A172 (cell line): ENCODE results near the gene REXO1. TPM values are rescaled to one million over a fixed set of nuclear protein-coding genes. Genes with fewer than 3 reads are reported as not detected.

Experiments used
- DNase-seq: peaks from one replicate; pipeline ENCODE4 v3.0.0-alpha.2; 2015; ENCODE audit warnings: low spot score
- total RNA-seq: library from RNA; depleted of rRNA; stranded (reverse); fragments of >200 nt; shearing (Covaris generic); gene quantifications from 2 replicates; pipeline ENCODE4 v1.2.3, GENCODE V29; 2014

REXO1 gene
- total RNA-seq, 1 experiment from 2014 or later = 30.4 TPM

DNA sequence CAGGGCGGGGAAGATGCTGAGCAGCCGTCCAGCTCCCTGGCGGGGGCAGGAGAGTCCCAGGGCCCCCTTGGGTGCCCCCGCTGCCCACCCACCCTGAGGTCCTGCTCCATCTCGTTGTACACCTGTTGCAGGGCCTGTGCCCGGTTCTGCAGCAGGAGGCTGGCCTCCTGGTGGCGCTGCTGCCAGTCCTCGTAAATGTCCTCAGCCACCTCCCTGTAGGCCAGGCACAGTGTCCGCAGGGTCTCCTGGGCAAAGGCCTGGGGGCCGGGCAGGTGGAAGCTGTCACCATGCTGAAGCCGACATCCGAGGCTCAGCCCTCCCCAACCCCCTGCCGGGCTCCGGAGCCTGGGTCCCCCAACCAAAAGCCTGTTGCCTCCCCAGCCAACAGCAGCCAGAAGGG, 56.4 kb downstream of the REXO1 start:
- no peak for DNase-seq

DNA sequence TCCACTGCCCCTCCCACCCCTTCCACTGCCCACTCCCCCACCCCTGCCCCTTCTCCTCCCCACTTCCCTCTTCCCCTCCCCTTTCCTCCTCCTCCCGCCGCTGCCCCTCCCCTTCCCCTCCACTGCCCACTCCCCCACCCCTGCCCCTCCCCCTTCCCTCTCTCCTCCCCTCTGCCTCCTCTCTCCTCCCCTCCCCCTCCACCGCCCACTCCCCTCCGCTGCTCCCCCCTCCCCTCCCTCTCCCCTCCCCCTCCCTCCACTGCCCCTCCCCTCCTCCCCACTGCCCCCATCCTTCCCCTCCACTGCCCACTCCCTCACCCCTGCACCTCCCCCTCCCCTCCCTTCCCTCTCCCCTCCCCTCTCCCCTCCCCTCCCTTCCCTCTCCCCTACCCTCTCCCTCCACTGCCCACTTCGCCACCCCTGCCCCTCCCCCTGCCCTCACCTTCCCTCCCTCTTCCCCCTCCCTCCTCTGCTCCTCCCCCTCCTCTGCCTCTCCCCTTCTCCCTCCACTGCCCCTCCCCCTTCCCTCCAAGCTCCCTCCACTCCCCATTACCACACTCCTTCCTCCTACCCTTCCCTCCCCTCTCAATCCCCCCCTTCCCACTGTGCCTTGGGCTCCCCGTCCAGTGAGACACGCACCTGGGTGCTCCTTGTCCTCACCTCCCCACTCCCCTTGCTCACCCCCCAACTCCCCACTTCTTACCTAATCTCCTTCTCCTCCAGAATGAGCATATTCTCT, 58.1 kb downstream of the REXO1 start:
- no peak for DNase-seq

GRCh38 chr19:1789261-1790041, 58.8 kb downstream of the REXO1 start:
- no peak for DNase-seq

- no peak for DNase-seq
These were observed 61.2 kb downstream of the REXO1 start for GRCh38 chr19:1787116-1787515.

DNA sequence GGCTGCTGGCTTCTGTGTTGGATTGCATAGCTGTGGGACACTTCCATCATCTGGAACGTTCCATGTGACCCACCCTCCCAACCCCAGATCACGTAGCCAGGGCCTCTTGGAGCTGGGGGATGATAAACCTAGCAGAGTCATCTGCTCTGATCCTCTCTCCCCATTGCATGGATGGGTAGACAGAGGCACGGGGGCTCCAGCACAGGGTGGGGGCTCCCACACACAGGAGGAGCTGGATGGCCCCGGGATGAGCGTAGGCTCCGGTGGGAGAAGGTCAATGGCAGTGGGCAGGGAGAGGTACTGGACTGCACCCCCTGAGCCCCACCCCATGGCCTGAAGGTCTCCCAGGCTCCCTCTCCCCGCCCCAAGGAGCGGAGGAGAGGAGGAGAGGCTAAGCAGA, 61.6 kb downstream of the REXO1 start:
- no peak for DNase-seq

GRCh38 chr19:1785310-1785709, 63.0 kb downstream of the REXO1 start:
- DNase-seq = no peak

DNA sequence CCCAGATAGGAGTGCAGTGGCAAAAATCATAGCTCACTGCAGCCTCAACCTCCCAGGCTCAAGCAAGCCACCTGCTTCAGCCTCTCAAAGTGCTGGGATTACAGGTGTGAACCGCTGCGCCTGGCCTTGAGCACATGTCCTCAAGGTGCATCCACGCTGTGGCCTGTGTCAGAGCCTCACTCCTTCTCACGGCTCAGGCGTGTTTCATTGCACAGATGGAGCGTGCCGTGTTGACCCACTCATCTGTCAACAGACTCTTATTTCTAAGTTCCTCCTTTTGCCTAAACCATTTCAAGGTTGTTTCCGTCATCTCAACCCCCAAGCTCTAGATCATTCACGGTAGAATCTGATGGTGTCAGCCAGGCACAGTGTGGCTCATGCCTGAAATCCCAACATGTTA, 64.4 kb downstream of the REXO1 start:
- DNase-seq = no peak

GRCh38 chr19:1783354-1783753, 64.9 kb downstream of the REXO1 start:
- DNase-seq = no peak

GRCh38 chr19:1782521-1782920, 65.8 kb downstream of the REXO1 start:
- no peak for DNase-seq

DNA sequence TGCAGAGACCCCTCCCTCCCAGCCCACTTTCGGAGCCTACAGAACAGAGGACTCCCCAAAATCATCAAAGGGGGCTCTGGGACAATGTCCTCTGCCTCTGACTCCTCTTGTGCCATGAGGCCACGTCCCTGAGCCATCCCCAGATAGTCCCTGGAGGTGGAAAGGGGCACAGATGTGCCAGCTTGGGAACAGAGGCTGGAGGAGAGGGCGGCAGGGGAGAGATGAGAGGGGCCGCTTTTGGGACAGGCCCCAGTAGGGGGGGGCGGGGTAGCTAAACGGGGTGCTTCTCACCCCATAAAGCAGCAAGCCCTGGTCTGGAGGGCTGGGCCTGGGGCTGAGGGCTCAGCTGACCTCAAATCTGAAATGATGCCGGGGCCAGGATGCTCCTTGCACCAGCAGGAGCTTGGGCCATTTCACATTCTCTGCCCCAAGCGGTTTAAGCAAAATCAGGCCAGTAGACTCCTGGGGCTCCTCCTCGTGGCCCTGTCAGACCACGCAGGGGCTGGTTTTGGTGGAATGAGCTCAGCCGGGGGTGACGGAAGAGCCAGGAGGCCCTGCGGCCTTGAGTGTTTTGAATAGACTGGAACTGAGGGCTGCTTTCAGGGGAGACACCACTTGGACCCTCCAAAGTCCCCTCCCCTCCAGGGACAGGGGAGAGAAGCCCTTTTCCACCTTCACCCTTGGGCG, 67.9 kb downstream of the REXO1 start:
- no peak for DNase-seq

DNA sequence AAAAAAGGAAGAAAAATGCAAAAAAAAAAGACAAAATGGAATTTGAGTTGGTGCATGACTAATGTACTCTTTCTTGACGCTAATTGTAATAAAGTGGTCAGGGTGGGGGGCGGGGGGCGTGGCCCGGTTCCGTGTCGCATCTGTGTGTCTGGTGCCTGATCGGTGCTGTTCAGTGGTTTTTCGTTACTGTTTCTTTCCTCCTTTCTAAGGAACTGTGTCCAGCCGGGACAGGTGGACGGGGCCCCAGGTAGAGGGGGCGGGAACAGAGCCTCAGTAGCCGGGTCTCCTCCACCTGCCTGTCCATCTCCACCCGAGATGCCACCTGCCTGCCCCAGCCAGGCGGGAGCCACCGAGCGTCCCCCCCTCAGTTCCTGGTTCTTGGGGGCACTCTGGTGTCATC, 68.7 kb downstream of the REXO1 start:
- DNase-seq = no peak

DNA sequence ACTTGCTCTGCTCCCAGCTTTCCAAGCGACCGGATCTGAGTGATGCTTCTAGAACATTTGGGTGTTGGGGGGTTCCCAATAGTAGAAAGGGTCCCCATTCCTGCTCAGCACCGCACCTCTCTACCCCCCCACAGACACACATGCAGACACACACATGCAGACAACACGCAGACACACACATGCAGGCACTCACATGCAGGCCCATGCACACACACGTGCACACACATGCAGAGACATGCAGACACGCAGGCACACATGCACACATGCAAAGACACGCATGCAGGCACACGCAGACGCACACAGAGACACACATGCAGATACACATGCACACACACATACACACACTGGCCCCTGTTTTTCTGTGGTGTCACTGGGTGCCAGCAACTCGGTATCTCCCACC, 71.1 kb downstream of the REXO1 start:
- DNase-seq = no peak

GRCh38 chr19:1776606-1777147, 71.6 kb downstream of the REXO1 start:
- DNase-seq = no peak

DNA sequence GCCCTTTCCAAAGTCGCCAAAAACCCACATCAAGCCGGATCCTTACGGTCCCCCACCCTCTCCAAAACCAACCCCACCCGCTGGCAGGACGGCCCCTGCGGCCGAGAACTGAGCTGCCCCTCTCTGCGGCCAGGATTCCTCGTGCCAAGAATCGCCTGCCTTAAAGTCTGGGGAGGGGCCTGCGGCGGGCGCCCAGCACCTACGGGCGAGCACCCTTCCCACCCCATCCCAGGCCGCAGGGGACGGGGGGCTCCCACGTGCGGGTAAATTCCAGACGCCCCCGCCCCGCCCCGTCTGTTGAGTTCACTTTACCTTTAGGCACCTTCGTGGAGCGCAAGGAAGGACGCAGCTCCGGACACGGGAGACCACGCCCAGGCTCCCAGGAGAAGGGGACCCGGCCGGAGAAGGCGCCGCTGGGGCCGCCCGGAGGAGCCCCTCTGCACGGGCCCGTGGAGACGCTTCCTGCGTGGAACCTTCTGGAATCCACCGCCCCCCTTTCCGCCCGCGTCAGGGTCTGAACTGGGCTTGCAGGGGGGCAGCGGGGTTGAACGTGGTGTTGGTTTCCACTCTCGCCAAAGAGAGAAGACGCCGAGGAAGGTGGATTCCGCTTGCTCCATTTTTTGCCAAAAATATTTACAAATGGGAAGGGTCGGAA, 72.2 kb downstream of the REXO1 start:
- no peak for DNase-seq

DNA sequence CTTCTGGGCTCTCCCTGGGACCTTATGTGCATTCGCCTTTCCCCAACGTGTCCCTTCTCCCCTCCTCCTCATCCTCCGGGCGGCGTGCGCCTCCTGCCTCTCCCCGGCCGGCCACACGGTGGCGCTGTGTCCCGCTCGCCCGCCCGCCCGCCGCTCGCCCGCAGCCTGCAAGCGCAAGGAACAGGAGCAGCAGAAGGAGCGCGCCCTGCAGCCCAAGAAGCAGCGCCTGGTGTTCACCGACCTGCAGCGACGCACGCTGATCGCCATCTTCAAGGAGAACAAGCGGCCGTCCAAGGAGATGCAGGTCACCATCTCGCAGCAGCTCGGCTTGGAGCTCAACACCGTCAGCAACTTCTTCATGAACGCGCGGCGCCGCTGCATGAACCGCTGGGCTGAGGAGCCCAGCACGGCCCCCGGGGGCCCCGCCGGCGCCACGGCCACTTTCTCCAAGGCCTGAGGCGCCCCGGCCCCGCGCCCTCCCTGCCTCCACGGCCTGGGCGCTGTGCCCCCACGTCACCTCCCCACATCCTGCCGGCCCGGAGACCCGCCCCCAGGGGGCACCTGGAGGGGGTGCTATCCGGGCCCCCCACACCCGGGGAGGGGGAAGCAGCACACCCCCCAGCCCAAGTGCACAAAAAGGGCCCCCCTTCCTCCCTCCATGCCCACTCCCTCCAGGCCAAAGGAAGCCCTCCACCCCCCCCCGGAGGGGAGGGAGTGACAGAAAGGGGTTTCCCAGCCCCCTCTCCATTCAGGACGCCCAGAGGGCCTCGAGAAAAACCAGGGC, 73.1 kb downstream of the REXO1 start:
- DNase-seq = no peak

- DNase-seq = peak; percentile 95
These were observed 75.1 kb downstream of the REXO1 start for GRCh38 chr19:1773184-1773583.

GRCh38 chr19:1770866-1771576, 77.3 kb downstream of the REXO1 start:
- no peak for DNase-seq

DNA sequence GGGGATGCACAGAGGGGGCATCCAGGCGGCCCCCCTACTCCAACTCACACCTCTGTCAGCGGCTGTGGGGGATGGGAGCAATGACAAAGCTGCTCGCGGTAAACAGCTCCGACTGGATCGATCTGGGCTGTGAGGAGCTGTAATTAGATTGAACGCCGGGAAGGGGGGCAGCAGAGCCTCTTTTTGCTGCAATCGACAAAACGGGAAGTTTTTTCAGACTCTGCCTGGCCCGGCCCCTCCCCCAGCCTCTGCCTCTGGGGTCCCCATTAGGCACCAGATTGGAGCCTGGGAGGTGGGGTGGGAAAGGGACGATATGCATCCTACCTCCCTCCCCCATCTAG, 78.7 kb downstream of the REXO1 start:
- DNase-seq = no peak

DNA sequence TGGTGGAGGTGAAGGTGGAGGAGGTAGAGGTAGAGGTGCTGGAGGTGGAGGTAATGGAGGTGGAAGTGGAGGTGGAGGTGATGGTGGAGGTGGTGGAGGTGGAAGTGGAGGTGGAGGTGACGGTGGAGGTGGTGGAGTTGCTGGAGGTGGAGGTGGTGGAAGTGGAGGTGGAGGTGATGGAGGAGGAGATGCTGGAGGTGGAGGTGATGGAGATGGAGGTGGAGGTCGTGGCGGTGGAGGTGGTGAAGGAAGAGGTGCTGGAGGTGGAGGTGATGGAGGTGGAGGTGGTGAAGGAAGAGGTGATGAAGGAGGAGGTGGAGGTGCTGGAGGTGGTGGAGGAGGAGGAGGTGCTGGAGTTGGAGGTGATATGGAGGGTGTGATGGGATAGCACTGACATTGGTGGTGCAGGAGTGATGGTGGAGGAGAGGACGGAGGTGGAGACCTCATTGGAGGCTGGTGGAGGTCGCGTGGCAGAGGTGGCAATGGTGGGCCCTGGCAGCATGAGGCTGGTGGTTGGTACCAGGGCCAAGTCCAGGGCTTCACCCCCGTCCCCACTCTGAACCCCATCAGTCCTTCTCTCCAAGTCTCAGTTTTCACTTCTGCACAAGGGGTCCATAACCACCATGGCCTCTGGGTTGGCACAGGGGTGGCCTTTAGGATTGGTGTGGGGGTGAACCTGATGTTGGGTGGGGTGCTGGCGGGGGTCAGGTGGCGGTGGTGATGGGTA, 79.2 kb downstream of the REXO1 start:
- DNase-seq = no peak

DNA sequence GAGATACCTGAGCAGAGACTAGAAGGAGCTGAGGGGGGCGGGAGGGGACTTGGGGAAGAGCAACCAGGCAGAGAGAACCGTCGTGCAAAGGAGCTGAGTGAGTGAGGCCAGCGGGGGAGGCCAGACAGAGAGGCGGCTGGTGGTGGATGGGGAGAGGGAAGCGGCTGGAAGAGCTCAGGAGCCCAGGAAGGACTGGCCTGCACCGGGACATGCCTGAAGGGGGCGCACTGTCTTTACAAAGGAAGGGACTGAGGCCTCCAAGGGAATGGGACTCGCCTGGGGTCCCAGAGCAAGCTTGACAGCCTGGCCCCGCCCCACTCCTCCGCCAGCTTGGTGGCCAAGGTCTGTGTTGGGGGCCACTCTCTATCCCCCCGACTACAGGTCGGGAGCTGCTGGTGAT, 80.0 kb downstream of the REXO1 start:
- no peak for DNase-seq
